GM12892 (cell line): ENCODE data around the gene THBD.

Experiments used
- DNase-seq: peaks from one replicate; pipeline ENCODE4 v3.0.0; 2011; ENCODE audit not compliant: insufficient read length
- FAIRE-seq: peaks from 2 replicates; lab custom pipeline; 2011; peaks lifted over from hg19 to GRCh38; lab: Jason Lieb, UNC
- POLR2A ChIP-seq: IDR thresholded peaks from 2 replicates; pipeline ENCODE4 v1.6.1; 2011; ENCODE audit warnings: low read depth, low read length, control low read depth
- POLR2AphosphoS5 ChIP-seq: IDR thresholded peaks from 2 replicates; pipeline ENCODE4 v1.6.1; 2011; ENCODE audit warnings: low read depth, low read length, control low read depth
- TAF1 ChIP-seq: IDR thresholded peaks from 2 replicates; pipeline ENCODE4 v1.6.1; 2011; ENCODE audit warnings: low read depth, mild to moderate bottlenecking, control low read depth, low read length, borderline replicate concordance

THBD gene

DNA sequence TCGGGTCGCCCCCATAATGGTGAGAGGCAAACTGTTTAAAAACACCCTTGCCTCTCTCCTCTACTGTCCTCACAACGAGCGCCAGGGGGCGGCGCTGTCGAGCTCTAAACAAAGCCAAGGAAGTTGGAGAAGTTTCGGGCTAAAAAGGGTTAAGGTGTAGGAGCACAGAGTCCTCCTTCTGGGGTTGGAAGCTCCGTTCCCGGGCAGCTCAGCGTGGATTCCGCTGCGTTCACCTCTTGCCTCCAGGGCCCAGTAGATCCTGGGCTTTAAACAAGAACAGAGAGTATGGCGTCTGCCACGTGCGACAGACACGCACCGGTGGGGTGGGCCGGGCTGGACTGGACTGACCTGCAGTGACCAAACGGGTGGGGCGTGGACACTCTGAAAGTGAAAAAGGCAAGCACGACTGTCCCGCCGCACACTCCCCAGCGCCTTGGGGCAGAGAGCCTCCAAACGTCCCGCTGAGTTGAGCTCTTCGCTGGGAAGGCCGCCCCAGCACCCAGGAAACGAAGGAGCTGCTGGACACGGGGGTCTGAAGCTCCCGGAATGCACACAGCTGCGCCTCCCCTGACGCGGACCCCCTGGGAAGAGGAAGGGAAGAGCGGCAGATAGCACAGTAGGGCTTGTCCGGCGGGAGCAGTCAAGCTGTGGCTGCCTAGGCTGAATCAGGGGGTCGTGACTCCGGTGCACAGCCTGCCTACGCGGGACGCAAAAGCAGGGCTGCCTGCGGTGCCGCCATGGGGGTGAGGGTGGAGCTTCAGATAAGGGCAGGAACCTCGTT is 1.6 kb upstream of the THBD start:
- TF ChIP-seq TAF1, result no peak
- no peak for TF ChIP-seq POLR2AphosphoS5
- TF ChIP-seq POLR2A, result no peak
- DNase-seq, result no peak
- no peak for FAIRE-seq

DNA sequence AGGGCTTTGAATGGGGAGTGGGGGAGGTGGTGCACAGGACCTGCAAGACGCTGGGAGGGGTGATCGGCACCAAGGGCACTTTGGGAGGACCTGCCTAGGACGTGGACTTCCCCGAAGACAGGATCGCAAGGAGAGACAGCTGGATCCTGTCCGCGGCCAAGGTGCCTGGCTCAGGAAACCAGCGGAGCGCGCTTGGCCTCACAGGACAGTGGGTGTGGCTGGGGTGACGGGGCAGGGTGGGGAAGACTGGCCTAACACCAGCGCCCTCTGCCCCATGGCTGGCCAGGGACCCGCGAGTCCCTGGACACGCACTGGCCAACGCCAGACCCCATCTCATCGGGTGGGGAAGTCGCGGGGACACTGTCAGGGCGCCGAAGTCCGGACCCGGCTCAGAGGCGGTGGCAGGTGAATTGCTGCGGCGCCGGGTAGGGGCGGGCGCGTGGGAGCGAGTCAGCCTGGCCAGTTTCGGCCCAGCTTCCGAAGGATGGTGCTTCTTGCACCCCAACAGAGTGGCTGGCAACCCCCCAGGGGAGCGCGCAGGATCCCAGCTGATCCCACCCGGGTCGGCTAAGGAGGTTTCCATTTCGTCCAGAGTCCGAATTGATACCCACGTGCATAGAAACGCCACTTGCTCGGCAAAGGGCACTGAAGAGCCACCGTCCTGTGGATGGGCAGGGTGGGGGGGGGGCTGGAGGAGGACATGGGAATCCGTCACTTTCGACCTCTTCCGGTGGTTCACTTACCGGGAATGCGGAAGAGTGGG is 785 bp upstream of the THBD start:
- DNase-seq, result no peak
- no peak for FAIRE-seq

DNA sequence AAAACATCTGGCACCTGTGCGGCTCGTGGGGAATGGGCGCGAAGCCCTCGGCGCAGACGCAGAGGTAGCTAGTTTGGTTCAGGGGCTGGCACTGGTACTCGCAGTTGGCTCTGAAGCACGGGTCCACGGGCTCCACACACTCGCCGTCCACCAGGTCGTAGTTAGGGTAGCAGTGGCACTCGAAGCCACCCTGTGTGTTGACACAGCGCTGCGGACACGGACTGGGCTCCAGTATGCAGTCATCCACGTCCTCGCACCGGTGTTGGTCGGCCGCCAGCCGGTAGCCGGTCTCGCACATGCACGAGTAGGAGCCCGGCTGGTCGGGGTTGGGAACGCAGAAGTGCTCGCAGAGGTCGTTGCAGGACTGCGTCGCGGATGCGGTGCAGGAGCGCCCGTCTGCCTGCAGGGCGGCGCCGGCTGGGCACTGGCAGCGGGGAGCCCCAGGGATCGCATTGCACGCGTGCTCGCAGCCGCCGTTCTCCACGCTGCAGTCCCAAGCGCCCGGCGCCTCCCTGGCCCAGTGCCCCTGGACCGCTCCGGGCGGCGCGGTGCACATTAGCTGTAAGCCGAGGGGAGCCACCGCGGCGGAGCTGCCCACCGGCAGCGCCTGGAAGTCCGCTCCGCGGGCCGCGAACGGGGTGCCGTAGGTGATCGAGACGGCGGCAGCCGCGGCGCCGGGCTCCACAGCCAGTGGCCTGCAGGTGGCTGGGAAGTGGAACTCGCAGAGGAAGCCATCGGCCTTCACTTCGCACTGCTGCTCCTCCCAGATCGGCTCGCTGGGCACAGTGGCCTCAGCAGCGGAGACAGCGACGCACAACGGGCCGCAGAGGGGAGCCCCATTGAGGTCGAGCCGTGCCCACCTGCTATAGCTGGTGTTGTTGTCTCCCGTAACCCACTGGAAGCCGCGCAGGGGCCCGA is 930 bp downstream of the THBD start:
- no peak for FAIRE-seq
- DNase-seq, result no peak
- TF ChIP-seq TAF1, result no peak
- TF ChIP-seq POLR2A, result no peak
- TF ChIP-seq POLR2AphosphoS5, result no peak

More for the DNA sequence above, 785 bp upstream of the THBD start:
- TF ChIP-seq POLR2AphosphoS5, result no peak
- TF ChIP-seq POLR2A, result no peak
- TF ChIP-seq TAF1, result no peak

DNA sequence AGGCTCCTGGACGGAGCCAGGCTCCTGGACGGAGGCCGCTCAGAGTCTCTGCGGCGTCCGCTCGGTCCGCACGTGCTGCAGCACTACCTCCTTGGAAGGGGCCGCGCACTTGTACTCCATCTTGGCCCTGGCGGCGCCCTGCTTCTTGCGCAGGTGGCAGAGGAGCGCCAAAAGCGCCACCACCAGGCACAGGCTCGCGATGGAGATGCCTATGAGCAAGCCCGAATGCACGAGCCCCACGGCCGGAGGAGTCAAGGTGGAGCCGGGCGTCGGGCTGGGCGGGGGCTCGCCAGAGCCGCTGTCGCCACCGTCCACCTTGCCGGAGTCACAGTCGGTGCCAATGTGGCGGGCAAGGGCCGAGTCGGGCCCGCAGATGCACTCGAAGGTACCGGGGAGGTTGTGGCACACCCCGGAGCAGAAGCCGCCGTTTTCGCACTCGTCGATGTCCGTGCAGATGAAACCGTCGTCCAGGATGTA is 1.7 kb downstream of the THBD start:
- FAIRE-seq (no peak), DNase-seq (no peak)
- TF ChIP-seq POLR2AphosphoS5 (no peak), POLR2A (no peak), TAF1 (no peak)

DNA sequence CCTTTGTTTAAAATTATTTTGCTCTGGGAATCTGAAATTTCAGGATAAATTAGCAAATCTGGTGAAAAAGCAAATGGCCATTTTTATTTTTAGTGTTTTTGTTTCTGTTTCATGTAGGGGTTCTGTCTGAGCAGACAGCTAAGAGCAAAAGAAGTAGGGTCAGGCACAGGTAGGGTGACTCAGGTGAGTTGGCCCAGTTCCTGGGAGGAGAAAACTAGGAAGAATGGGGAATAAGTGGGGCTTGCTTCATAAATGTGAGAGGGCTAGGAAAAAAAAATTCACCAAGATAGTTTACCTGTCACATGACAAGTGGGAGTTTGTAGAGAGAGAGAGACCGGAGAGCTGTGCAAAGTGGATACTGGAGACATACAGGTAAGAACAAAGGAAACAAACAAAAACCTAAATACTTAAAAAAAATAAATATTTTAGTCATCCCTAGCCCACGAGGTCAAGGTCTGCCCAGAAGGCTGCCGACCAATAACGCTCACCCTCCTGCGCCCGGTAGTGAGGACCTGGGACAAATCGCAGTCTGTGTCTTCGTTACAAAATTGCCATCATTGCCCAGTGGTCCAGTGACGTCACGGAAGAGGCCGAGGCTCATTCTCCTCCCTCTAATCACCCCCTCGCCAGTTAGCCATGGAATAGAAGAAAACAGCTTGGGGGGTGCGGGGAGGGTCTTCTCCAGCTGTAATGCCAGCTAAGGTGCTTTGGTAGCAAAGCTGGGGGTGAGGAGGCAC is 2.3 kb downstream of the THBD start:
- TF ChIP-seq POLR2AphosphoS5, result no peak
- no peak for TF ChIP-seq TAF1
- TF ChIP-seq POLR2A, result no peak
- no peak for FAIRE-seq
- DNase-seq, result no peak

DNA sequence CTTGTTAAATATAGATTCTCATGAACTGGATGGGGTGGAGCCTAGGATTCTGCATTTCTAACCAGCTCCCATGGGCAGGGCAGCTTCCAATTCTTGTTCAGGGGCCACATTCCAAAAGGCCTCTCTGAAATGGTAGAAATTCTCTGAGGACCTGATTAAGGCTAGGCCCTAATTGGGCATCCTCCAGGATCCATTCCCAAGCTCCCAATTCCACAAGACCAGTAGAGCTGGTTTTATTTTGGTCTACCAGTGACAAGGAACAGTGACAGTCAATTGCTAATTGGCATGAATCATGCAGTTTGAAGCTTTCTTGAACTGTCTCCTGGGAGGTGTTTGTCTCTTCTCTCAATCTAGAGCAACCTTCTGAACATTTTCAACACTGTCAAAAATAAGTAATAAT is 3.0 kb downstream of the THBD start:
- no peak for TF ChIP-seq TAF1
- TF ChIP-seq POLR2AphosphoS5, result no peak
- no peak for TF ChIP-seq POLR2A
- no peak for DNase-seq
- no peak for FAIRE-seq

DNA sequence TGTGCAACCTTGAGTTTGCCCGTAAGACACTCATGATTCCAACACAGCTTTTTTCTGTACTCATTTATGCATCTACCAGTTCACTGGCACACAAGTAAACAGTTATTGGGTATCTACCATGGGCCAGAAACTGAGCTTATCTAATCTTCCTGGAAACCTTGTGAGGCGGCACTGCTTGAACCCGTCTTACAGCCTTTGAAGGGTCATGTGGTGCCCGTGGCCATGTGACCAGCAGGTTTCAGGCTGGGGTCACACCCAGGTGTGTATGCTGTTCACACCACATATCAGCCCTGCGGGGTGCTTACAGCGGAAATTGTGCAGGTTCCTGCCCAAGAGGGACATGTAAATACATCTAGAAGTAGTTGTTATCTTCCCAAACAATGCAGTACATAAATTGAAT is 6.1 kb downstream of the THBD start:
- TF ChIP-seq POLR2A (no peak), POLR2AphosphoS5 (no peak), TAF1 (no peak)
- DNase-seq (no peak), FAIRE-seq (no peak)

DNA sequence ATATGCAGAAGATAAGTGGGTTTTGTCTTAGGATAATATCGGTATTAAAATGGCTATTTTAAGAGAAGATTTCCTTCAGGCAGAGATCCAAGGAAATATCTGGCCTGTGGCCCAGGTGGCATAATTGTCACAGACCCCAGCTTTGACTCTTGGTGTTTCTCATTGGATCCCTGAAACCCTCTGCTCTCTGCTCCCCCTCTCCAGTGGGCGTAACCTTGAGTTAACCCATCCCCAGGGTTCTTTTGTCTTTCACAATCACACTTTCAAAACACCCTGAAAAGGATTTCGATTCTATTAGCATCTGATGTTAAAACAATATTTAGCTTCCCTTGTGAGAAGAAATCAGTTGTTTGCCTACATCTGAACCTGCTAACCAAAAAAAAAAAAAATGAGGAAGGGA is 7.2 kb downstream of the THBD start:
- DNase-seq (no peak), FAIRE-seq (no peak)
- no peak for TF ChIP-seq TAF1

DNA sequence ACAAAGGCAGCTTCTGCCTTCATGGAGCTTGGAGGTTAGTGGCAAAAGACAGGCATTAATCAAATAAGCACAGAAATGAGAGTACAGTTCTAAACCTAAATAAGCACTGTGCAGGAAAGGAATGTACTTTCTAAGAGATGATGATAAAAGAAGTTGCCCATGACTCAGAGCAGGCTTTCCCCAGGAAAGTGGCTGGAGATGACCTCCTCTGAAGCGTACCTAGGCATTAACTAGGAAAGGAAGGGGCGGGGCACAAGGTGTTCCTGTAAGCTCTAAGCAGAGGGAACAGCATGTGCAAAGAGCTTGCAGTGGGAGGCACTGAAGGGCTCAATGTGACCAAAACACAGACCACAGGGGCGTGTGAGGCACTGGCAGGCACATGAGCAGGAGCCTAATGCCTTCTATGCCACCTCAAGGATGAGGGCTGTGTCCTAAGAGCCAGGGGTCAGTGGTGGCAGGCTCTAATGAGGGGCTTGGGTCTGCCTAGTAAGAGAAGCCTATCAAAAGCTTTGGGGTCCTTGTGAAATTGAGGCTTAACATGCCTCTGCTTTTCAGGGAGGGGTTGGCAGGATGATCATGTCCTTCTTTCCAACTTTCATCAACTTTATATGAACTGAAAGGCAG is 9.5 kb downstream of the THBD start:
- TF ChIP-seq POLR2A, result no peak
- no peak for TF ChIP-seq TAF1
- TF ChIP-seq POLR2AphosphoS5, result no peak
- FAIRE-seq (no peak), DNase-seq (no peak)

DNA sequence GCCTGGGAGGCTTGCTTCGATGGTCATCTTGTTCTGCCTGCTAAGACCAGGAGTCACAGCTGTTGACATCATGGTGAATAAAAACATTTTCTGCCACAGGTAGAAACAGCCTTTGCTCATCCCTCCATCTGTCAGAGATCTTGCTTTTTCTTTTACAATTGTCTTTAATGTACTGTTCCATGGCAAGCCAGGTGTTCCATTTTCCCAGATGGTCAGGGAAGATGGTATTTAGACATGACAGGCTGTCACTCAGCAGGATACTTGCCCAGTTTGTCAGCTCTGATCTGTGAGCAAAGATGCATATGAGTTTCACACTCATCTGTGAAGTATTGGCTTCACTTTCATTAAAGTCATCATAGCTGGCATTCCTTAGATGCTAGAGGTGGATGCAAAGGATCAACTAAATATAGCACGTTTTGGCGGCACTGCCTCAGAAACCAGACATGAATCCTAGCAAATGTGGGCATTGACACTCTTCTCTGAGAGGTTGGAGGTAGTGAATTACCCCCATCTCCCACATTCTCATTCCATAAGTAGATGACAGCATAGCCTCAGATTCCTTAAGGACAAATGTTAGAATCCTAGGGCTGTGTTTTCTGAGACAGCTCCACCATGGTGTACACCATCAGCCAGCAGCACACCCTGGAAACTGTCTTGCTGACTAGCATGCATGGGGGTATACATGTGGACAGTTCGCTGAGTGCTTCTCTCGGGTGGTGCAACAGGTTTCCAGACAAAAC is 10.2 kb downstream of the THBD start:
- TF ChIP-seq POLR2A, result no peak
- TF ChIP-seq TAF1, result no peak
- TF ChIP-seq POLR2AphosphoS5, result no peak
- FAIRE-seq, result no peak
- no peak for DNase-seq
